ENCODE data around the gene CEND1. TPM values are rescaled to one million over a fixed set of nuclear protein-coding genes. Genes with fewer than 3 reads are reported as not detected.

The CEND1 gene
- under 1 TPM in 2 of 4 donors, not detected in 2; 0.44 to 0.45 TPM for total RNA-seq

- 12% methylated on average over 5 of the region's 44 CpGs; no CpG with 5 or more reads in 1 of the 2 donors for WGBS, 2 donors
- Histone ChIP-seq H3K4me3 (replicated peaks in 1 of 3) (no peak within 1 kb of the TSS), H3K4me1 (peaks cover 3 to 9% of the 10 kb centered on the region in 2 donors), H3K9me3 (no peaks in the 10 kb centered on the region), H3K36me3 (no peaks in the 10 kb centered on the region), H3K27ac (no peak within 1 kb of the TSS), H3K27me3 (no peaks in the 10 kb centered on the region)
- intact Hi-C loops (cut with DNase I), result no loop called here
- TF ChIP-seq POLR2A (IDR thresholded peaks at IDR 0.05) (no peak), CTCF (IDR thresholded peaks at IDR 0.05) (no peak)
- DNase-seq, result no peak
Measured at GRCh38 chr11:789943-790342, at the start of gene CEND1. Gene CEND1, minus strand, starts transcription at chr11:790090. Its CDS starts 1,514 bp downstream, at chr11:788576.

- Histone ChIP-seq H3K4me3 (replicated peaks in 1 of 3) (no peak overlapping the region), H3K36me3 (peaks cover 34 to 40% of the 10 kb centered on the region in 2 donors), H3K9me3 (no peaks in the 10 kb centered on the region), H3K27me3 (no peaks in the 10 kb centered on the region), H3K27ac (no peak overlapping the region), H3K4me1 (peaks cover 26 to 27% of the 10 kb centered on the region in 2 donors)
- intact Hi-C loops (cut with DNase I), result no loop called here
- no peak for TF ChIP-seq POLR2A (IDR thresholded peaks at IDR 0.05)
- no peak for TF ChIP-seq CTCF (IDR thresholded peaks at IDR 0.05)
- 83 to 100% methylated on average over 1 of the region's 5 CpGs for WGBS, 2 donors
- DNase-seq, result no peak
Measured at GRCh38 chr11:839280-839623, 49.4 kb upstream of the CEND1 start.

- TF ChIP-seq POLR2A (IDR thresholded peaks at IDR 0.05) (no peak), CTCF (IDR thresholded peaks at IDR 0.05) (no peak)
- peaks cover 30 to 32% of the 10 kb centered on the region in 2 donors for H3K4me1 ChIP-seq
- H3K27ac ChIP-seq, result no peak overlapping the region
- DNase-seq, result no peak
- WGBS, 2 donors, result 66 to 78% methylated on average over 10 to 15 of the region's 17 CpGs
- intact Hi-C loops (cut with DNase I), result no loop called here
- H3K9me3 ChIP-seq, result no peaks in the 10 kb centered on the region
- H3K36me3 ChIP-seq, result peaks cover 34 to 40% of the 10 kb centered on the region in 2 donors
- H3K4me3 ChIP-seq (replicated peaks in 1 of 3), result no peak overlapping the region
- no peaks in the 10 kb centered on the region for H3K27me3 ChIP-seq
Measured at GRCh38 chr11:838441-839279, 48.8 kb upstream of the CEND1 start.

- Histone ChIP-seq H3K36me3 (peaks cover 34 to 40% of the 10 kb centered on the region in 2 donors), H3K4me1 (peaks cover 31 to 35% of the 10 kb centered on the region in 2 donors), H3K27ac (no peak overlapping the region), H3K9me3 (no peaks in the 10 kb centered on the region), H3K4me3 (replicated peaks in 1 of 3) (no peak overlapping the region), H3K27me3 (no peaks in the 10 kb centered on the region)
- intact Hi-C loops (cut with DNase I), result no loop called here
- TF ChIP-seq POLR2A (IDR thresholded peaks at IDR 0.05) (no peak), CTCF (IDR thresholded peaks at IDR 0.05) (no peak)
- no CpG with 5 or more reads among the region's 8 CpGs for WGBS, 2 donors
- DNase-seq, result no peak
Measured at GRCh38 chr11:837990-838307, 48.1 kb upstream of the CEND1 start.

- TF ChIP-seq CTCF (IDR thresholded peaks at IDR 0.05), result no peak
- no peak for TF ChIP-seq POLR2A (IDR thresholded peaks at IDR 0.05)
- peaks cover 32 to 38% of the 10 kb centered on the region in 2 donors for H3K4me1 ChIP-seq
- H3K27me3 ChIP-seq, result no peaks in the 10 kb centered on the region
- 92 to 94% methylated on average over 11 to 16 of the region's 22 CpGs for WGBS, 2 donors
- DNase-seq, result no peak
- H3K9me3 ChIP-seq, result no peaks in the 10 kb centered on the region
- H3K4me3 ChIP-seq (replicated peaks in 1 of 3), result no peak overlapping the region
- no peak overlapping the region for H3K27ac ChIP-seq
- H3K36me3 ChIP-seq, result peaks cover 34 to 40% of the 10 kb centered on the region in 2 donors
- intact Hi-C loops (cut with DNase I), result no loop called here
Measured at GRCh38 chr11:837189-837989, 47.5 kb upstream of the CEND1 start.

Measured in thyroid gland (tissue), 4 donors.